Measurements from ENCODE around the gene RTN4R. TPM values are rescaled to one million over a fixed set of nuclear protein-coding genes. Genes with fewer than 3 reads are reported as not detected.

Gene RTN4R
- total and polyA plus RNA-seq, 2 experiments from 2014 or later: 10.6 to 38.4 TPM

GRCh38 chr22:20209761-20210250 is 58.3 kb downstream of the RTN4R start:
- Histone ChIP-seq H3K79me2 (replicated peaks; ENCODE audit: insufficient read depth) (no peaks in the 10 kb centered on the region), H3K9me2 (ENCODE audit: insufficient read depth) (no peaks in the 10 kb centered on the region), H4K20me1 (replicated peaks; ENCODE audit: insufficient read depth) (no peaks in the 10 kb centered on the region), H3K36me3 (ENCODE audit: insufficient read depth) (no peaks in the 10 kb centered on the region), H2AFZ (no peak overlapping the region), H3K4me3 (no peak overlapping the region), H3K4me1 (ENCODE audit: insufficient read depth) (peaks cover 11% of the 10 kb centered on the region), H3K27me3 (ENCODE audit: insufficient read depth) (no peaks in the 10 kb centered on the region), H3K27ac (ENCODE audit: low read depth) (no peak overlapping the region), H3F3A (replicated peaks; ENCODE audit: low read depth) (no peaks in the 10 kb centered on the region), H3K4me2 (no peak overlapping the region)
- TF ChIP-seq, protein P1, sequence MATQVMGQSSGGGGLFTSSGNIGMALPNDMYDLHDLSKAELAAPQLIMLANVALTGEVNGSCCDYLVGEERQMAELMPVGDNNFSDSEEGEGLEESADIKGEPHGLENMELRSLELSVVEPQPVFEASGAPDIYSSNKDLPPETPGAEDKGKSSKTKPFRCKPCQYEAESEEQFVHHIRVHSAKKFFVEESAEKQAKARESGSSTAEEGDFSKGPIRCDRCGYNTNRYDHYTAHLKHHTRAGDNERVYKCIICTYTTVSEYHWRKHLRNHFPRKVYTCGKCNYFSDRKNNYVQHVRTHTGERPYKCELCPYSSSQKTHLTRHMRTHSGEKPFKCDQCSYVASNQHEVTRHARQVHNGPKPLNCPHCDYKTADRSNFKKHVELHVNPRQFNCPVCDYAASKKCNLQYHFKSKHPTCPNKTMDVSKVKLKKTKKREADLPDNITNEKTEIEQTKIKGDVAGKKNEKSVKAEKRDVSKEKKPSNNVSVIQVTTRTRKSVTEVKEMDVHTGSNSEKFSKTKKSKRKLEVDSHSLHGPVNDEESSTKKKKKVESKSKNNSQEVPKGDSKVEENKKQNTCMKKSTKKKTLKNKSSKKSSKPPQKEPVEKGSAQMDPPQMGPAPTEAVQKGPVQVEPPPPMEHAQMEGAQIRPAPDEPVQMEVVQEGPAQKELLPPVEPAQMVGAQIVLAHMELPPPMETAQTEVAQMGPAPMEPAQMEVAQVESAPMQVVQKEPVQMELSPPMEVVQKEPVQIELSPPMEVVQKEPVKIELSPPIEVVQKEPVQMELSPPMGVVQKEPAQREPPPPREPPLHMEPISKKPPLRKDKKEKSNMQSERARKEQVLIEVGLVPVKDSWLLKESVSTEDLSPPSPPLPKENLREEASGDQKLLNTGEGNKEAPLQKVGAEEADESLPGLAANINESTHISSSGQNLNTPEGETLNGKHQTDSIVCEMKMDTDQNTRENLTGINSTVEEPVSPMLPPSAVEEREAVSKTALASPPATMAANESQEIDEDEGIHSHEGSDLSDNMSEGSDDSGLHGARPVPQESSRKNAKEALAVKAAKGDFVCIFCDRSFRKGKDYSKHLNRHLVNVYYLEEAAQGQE (IDR thresholded peaks at IDR 0.05; ENCODE audit: unreplicated experiment): no peak
- TF ChIP-seq CREB1 (CRISPR knock-in tag; IDR thresholded peaks at IDR 0.05; ENCODE audit: low read depth) (no peak), ZNF114 (CRISPR knock-in tag; IDR thresholded peaks at IDR 0.05) (no peak), JUNB (IDR thresholded peaks at IDR 0.05; ENCODE audit: unreplicated experiment) (no peak)
- Mint-ChIP-seq H3K4me1 (peaks cover 19% of the 10 kb centered on the region), H3K4me3 (no peak overlapping the region), H3K36me3 (ENCODE audit: low read depth) (no peaks in the 10 kb centered on the region), H3K9me3 (no peaks in the 10 kb centered on the region), H3K27me3 (ENCODE audit: insufficient read depth, low read depth, poor library complexity) (peaks cover 12% of the 10 kb centered on the region), H3K27ac (no peak overlapping the region)
- DNase-seq (ENCODE audit: low spot score) (no peak), ATAC-seq (no peak)

DNA sequence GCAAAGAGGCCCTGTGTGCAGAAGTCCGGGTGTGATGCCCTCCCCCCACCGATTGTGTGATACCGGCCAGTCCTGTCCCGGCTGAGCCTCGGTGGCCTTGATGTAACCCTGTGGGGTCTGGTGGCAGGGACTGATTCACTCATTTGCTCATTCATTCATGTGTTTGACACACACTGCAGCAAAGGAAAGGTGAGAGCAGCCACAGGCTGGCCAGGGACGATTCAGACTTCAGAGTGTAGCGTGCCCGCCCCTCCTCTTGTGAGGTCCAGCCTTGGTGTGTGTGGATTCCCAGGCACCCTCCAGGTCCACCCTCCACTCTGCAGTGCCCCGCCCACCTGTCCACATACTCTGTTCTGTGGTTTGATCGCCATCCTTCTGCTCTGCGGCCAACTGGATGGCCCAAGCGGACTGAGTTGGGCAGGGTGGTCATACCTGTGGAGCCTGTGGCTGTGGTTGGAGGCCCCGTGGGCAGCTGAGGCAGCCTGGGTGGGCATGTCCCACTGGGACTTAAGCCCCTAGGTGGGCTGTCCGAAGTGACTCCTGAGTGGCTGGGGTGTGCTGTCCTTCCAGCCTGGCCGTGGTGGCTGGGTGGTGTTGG is 59.3 kb downstream of the RTN4R start:
- Histone ChIP-seq H3K9me2 (ENCODE audit: insufficient read depth) (no peaks in the 10 kb centered on the region), H3K4me3 (no peak overlapping the region), H3F3A (replicated peaks; ENCODE audit: low read depth) (no peaks in the 10 kb centered on the region), H2AFZ (no peak overlapping the region), H3K27me3 (ENCODE audit: insufficient read depth) (no peaks in the 10 kb centered on the region), H3K79me2 (replicated peaks; ENCODE audit: insufficient read depth) (no peaks in the 10 kb centered on the region), H3K4me2 (no peak overlapping the region), H3K36me3 (ENCODE audit: insufficient read depth) (no peaks in the 10 kb centered on the region), H3K27ac (ENCODE audit: low read depth) (no peak overlapping the region), H4K20me1 (replicated peaks; ENCODE audit: insufficient read depth) (no peaks in the 10 kb centered on the region), H3K4me1 (ENCODE audit: insufficient read depth) (peaks cover 15% of the 10 kb centered on the region)
- Mint-ChIP-seq H3K9me3 (no peaks in the 10 kb centered on the region), H3K4me1 (peaks cover 27% of the 10 kb centered on the region), H3K4me3 (no peak overlapping the region), H3K27me3 (ENCODE audit: insufficient read depth, low read depth, poor library complexity) (peaks cover 13% of the 10 kb centered on the region), H3K36me3 (ENCODE audit: low read depth) (no peaks in the 10 kb centered on the region), H3K27ac (no peak overlapping the region)
- DNase-seq (ENCODE audit: low spot score) (no peak), ATAC-seq (no peak)
- no peak for TF ChIP-seq ZNF462 (CRISPR knock-in tag; IDR thresholded peaks at IDR 0.05)
- TF ChIP-seq STAT1 (IDR thresholded peaks at IDR 0.05; ENCODE audit: unreplicated experiment): no peak
- TF ChIP-seq ZNF114 (CRISPR knock-in tag; IDR thresholded peaks at IDR 0.05): no peak
- no peak for TF ChIP-seq ZNF331 (CRISPR knock-in tag; IDR thresholded peaks at IDR 0.05; ENCODE audit: low read depth)
- no peak for TF ChIP-seq JUNB (IDR thresholded peaks at IDR 0.05; ENCODE audit: unreplicated experiment)
- TF ChIP-seq ETS1 (IDR thresholded peaks at IDR 0.05): no peak
- no peak for TF ChIP-seq CREB1 (CRISPR knock-in tag; IDR thresholded peaks at IDR 0.05; ENCODE audit: low read depth)
